Lung (tissue), 12 donors: ENCODE data around the gene PDK2. TPM values are rescaled to one million over a fixed set of nuclear protein-coding genes. Genes with fewer than 3 reads are reported as not detected.
A peak's percentile ranks its signal among the peaks of the same experiment; 100 is the strongest.

Experiments used
- ATAC-seq: fragments of 200-7000 bp; cut with Tn5 transposase; one replicate; pipeline ENCODE4 v1.9.1; 2020; ENCODE audit warnings: moderate number of reproducible peaks; ENCODE audit not compliant: insufficient read depth, low FRiP score
- DNase-seq, 3 donors: peaks; one replicate each; pipeline ENCODE4 v3.0.0-alpha.2; 2013 to 2017
- H3K27ac ChIP-seq, 2 donors: one replicate each; pipeline ENCODE4 v1.5.1; 2013; ENCODE audit warnings: mild to moderate bottlenecking in 2 of 2, moderate library complexity in 2 of 2, control low read depth in 1 of 2, inconsistent platforms in 1 of 2, low read depth in 1 of 2, low read length in 1 of 2
- H3K27me3 ChIP-seq, 3 donors: one replicate each; pipeline ENCODE4 v1.5.1; 2013; ENCODE audit warnings: low read length in 2 of 3; ENCODE audit not compliant: control insufficient read depth in 3 of 3, insufficient read depth in 3 of 3
- H3K36me3 ChIP-seq, 4 donors: one replicate each; pipeline ENCODE4 v1.5.1; 2013; ENCODE audit warnings: low read length in 4 of 4, mild to moderate bottlenecking in 1 of 4, moderate library complexity in 1 of 4; ENCODE audit not compliant: control insufficient read depth in 4 of 4, insufficient read depth in 4 of 4
- H3K4me1 ChIP-seq, 5 donors: one replicate each; pipeline ENCODE4 v1.5.1; 2013; ENCODE audit warnings: low read length in 5 of 5, mild to moderate bottlenecking in 2 of 5, moderate library complexity in 1 of 5; ENCODE audit not compliant: control insufficient read depth in 5 of 5, insufficient read depth in 5 of 5
- H3K4me3 ChIP-seq: one replicate; pipeline ENCODE4 v1.5.1; 2013; ENCODE audit warnings: mild to moderate bottlenecking, control low read depth, moderate library complexity
- H3K9ac ChIP-seq, 2 donors: one replicate each; pipeline ENCODE4 v1.5.1; 2013; ENCODE audit warnings: low read length in 2 of 2, control low read depth in 1 of 2; ENCODE audit not compliant: insufficient read depth in 1 of 2
- H3K9me3 ChIP-seq, 4 donors: one replicate each; pipeline ENCODE4 v1.5.1; 2013; ENCODE audit warnings: low read length in 3 of 4, mild to moderate bottlenecking in 1 of 4, moderate library complexity in 1 of 4; ENCODE audit not compliant: control insufficient read depth in 4 of 4, insufficient read depth in 3 of 4
- CTCF ChIP-seq: IDR thresholded peaks from 2 replicates; pipeline ENCODE4 v1.5.1; 2012; ENCODE audit warnings: mild to moderate bottlenecking; ENCODE audit errors: control extremely low read depth, extremely low read depth
- WGBS, 2 donors: extraction: QIAGEN DNeasy Blood & Tissue Kit; methylation state at CpG; one replicate each; pipeline ENCODE4 v1.1.7; 2013; 5-methylcytosine and 5-hydroxymethylcytosine counted together
- polyA plus RNA-seq, 2 donors: library from polyadenylated mRNA; stranded (reverse); fragments of 200-250 nt; gene quantifications; one replicate each; pipeline ENCODE4 v1.2.1, GENCODE V29; 2013
- total RNA-seq, 2 donors: library from RNA; depleted of rRNA in 1 of 2; stranded (reverse); fragments of >200 nt in 1 of 2; gene quantifications; one replicate each; pipeline ENCODE4 v1.2.1, GENCODE V29; 2014 to 2021
- donor health status: control.
- donor health status: control.
- donor health status: Bipolar disorder and iron deficiency.
- donor health status: healthy.
- donor health status: DM: yes; HTN: yes; CAD: no.

PDK2 gene
- total and polyA plus RNA-seq, 4 donors: 10.0 to 27.8 (median 19.4) TPM

DNA sequence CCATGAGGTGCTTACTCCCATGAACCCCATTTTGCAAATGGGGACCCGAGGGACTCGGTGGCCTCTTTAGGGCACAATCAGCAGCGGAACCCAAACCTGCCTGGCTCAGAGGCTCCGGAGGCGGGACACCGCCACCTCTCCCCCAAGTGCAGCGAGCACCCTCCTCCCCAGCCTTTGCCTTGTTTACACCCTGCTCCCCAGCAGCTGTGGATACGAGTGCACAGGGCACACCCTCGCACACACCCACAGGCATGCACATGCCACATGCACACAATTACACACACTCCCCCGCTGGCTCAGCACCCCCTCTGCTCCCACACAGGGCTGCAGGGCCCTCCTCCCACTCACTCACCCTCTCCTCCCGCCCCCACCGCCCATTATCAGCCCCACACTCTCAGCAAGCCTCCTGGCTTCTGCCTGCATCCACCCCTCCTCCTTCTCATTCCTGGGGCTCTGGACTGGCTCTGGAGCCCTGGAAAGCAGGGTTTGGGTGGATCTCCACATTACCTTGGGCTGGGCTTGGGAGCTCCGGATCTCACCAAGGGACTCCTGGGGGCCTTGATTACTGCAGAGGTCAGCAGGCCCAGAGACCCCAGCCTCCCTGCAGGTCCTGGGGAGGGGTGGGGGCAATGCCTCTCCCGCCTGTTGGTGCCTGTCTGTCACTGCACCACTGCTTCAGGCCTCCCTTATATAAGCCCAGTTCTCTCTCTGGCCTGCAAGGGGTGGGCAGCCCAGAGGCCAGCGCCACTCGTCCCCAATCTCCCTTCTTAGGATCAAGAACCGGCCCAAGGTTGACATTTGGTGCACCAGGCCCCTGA is 6.4 kb downstream of the PDK2 start:
- peak; percentile 45 for ATAC-seq
- Histone ChIP-seq H3K36me3 (peaks cover 4 to 37% (median 22%) of the 10 kb centered on the region in 4 donors), H3K4me3 (no peak overlapping the region)

GRCh38 chr17:50102164-50102991 is 7.2 kb downstream of the PDK2 start:
- Histone ChIP-seq H3K27ac (peak overlapping the region; percentile 43 to 88), H3K4me1 (peaks cover 0 to 12% (median 4%) of the 10 kb centered on the region in 5 donors), H3K4me3 (no peak overlapping the region), H3K9me3 (no peaks in the 10 kb centered on the region), H3K9ac (no peak overlapping the region), H3K27me3 (no peaks in the 10 kb centered on the region), H3K36me3 (peaks cover 4 to 38% (median 25%) of the 10 kb centered on the region in 4 donors)
- ATAC-seq (no peak), DNase-seq (peak in 1 of 3 donors; percentile 38)
- 73 to 85% methylated on average over 14 to 15 of the region's 15 CpGs for WGBS, 2 donors
- TF ChIP-seq CTCF: no peak

More for the DNA sequence above, 6.4 kb downstream of the PDK2 start:
- no peak for TF ChIP-seq CTCF
- H3K27ac ChIP-seq: peak overlapping the region; percentile 40 to 88
- H3K27me3 ChIP-seq: no peaks in the 10 kb centered on the region
- peaks cover under 1 to 14% (median 8%) of the 10 kb centered on the region in 5 donors for H3K4me1 ChIP-seq
- peak in 2 of 3 donors; percentile 49 to 53 for DNase-seq
- no peaks in the 10 kb centered on the region for H3K9me3 ChIP-seq
- 65 to 82% methylated on average over 17 of the region's 17 CpGs for WGBS, 2 donors
- no peak overlapping the region for H3K9ac ChIP-seq

DNA sequence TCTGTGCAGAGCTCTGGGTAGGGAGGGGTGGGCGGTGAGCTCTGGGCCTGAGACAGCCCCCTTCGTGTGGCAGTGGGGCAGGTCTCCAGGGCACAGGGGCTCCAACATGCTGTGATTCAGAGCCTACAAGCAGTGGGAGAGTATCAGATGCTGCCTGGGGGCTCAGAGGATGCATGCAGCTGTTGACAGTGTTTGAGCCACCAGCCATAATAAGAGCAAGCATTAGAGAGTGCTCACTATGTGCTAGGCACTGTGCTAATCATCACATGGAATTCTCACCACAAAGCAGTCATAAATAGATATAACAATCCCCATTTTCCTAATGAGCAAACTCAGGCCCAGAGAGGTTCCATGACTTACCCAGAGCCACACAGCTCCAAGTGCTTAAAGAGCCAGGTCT is 8.1 kb downstream of the PDK2 start:
- Histone ChIP-seq H3K4me1 (peaks cover 0 to 12% (median 4%) of the 10 kb centered on the region in 5 donors), H3K27me3 (no peaks in the 10 kb centered on the region), H3K36me3 (peaks cover 0 to 36% (median 30%) of the 10 kb centered on the region in 4 donors), H3K9me3 (no peaks in the 10 kb centered on the region), H3K9ac (no peak overlapping the region), H3K4me3 (no peak overlapping the region), H3K27ac (no peak overlapping the region)
- DNase-seq (no peak), ATAC-seq (no peak)
- no peak for TF ChIP-seq CTCF
- WGBS, 2 donors: 75 to 85% methylated on average over 2 of the region's 2 CpGs
